Measurements from ENCODE around the gene ULBP2.
"Not testable (repeated sequence)": the region's sequence is repeated elsewhere in the genome, so short reads cannot be mapped to it uniquely, and the experiment has no call there.

ULBP2 gene

GRCh38 chr6:149909701-149910470 is 31.9 kb upstream of the ULBP2 start:
- no peak for DNase-seq (ENCODE audit: low spot score)

- no peak for DNase-seq (ENCODE audit: low spot score)
Observed at GRCh38 chr6:149910721-149911151, 31.1 kb upstream of the ULBP2 start.

GRCh38 chr6:149912680-149913079 is 29.1 kb upstream of the ULBP2 start:
- DNase-seq (ENCODE audit: low spot score): not testable (repeated sequence)

- no peak for DNase-seq (ENCODE audit: low spot score)
Observed at GRCh38 chr6:149913085-149913484, 28.7 kb upstream of the ULBP2 start.

- no peak for DNase-seq (ENCODE audit: low spot score)
Observed at GRCh38 chr6:149913540-149914240, 28.1 kb upstream of the ULBP2 start.

GRCh38 chr6:149915970-149916865 is 25.6 kb upstream of the ULBP2 start:
- DNase-seq (ENCODE audit: low spot score): no peak

GRCh38 chr6:149917679-149918078 is 24.1 kb upstream of the ULBP2 start:
- no peak for DNase-seq (ENCODE audit: low spot score)

- DNase-seq (ENCODE audit: low spot score): no peak
Observed at GRCh38 chr6:149918151-149918905, 23.5 kb upstream of the ULBP2 start.

GRCh38 chr6:149919126-149919833 is 22.5 kb upstream of the ULBP2 start:
- not testable (repeated sequence) for DNase-seq (ENCODE audit: low spot score)

- DNase-seq (ENCODE audit: low spot score): no peak
Observed at GRCh38 chr6:149919834-149920225, 22.0 kb upstream of the ULBP2 start.

- DNase-seq (ENCODE audit: low spot score): no peak
Observed at GRCh38 chr6:149921361-149921760, 20.5 kb upstream of the ULBP2 start.

GRCh38 chr6:149922091-149922490 is 19.7 kb upstream of the ULBP2 start:
- not testable (repeated sequence) for DNase-seq (ENCODE audit: low spot score)

- peak; percentile 80 for DNase-seq (ENCODE audit: low spot score)
Observed at GRCh38 chr6:149922642-149923326, 19.0 kb upstream of the ULBP2 start, which contains the start of gene RAET1G. Gene RAET1G, minus strand, starts transcription at chr6:149923121. Its CDS starts 111 bp downstream, at chr6:149923010.

- DNase-seq (ENCODE audit: low spot score): no peak
Observed at GRCh38 chr6:149923327-149923986, 18.4 kb upstream of the ULBP2 start.

- no peak for DNase-seq (ENCODE audit: low spot score)
Observed at GRCh38 chr6:149924206-149924932, 17.4 kb upstream of the ULBP2 start.

- no peak for DNase-seq (ENCODE audit: low spot score)
Observed at GRCh38 chr6:149924933-149925252, 16.9 kb upstream of the ULBP2 start.

- no peak for DNase-seq (ENCODE audit: low spot score)
Observed at GRCh38 chr6:149925253-149925973, 16.4 kb upstream of the ULBP2 start.

- DNase-seq (ENCODE audit: low spot score): peak; percentile 75
Observed at GRCh38 chr6:149925974-149926777, 15.6 kb upstream of the ULBP2 start.

All from activated CD4-positive, alpha-beta T cell treated with anti-CD3 and anti-CD28 coated beads, Interleukin-2, Interleukin-4, amounts not matched to agents 100 ng/mL and 50 ng/mL, durations not matched to agents 16 hours and 8 hours (primary cell).